Measurements from ENCODE around the gene MCF2L. TPM values are rescaled to one million over a fixed set of nuclear protein-coding genes. Genes with fewer than 3 reads are reported as not detected.
A peak's percentile ranks its signal among the peaks of the same experiment; 100 is the strongest.

Gene MCF2L
- total RNA-seq, 1 donor from 2014 or later, result 40.4 TPM

- H3K36me3 Mint-ChIP-seq, result no peaks in the 10 kb centered on the region
- no peaks in the 10 kb centered on the region for H3K27me3 ChIP-seq
- no peaks in the 10 kb centered on the region for H3K36me3 ChIP-seq
- no peak for DNase-seq (ENCODE audit: low spot score)
- H3K4me2 ChIP-seq, result no peak overlapping the region
- H3K9ac ChIP-seq, result no peak overlapping the region
- H3F3A ChIP-seq (ENCODE audit: low read depth), result no peaks in the 10 kb centered on the region
- H3K4me3 ChIP-seq, result no peak overlapping the region
- peaks cover 42% of the 10 kb centered on the region for H3K4me1 Mint-ChIP-seq
- peaks cover 11% of the 10 kb centered on the region for H3K4me1 ChIP-seq
- H4K20me1 ChIP-seq (ENCODE audit: low read depth), result peaks cover 76% of the 10 kb centered on the region
- no peaks in the 10 kb centered on the region for H3K79me2 ChIP-seq (ENCODE audit: low read depth)
- peak overlapping the region; percentile 37 for H3K27ac Mint-ChIP-seq
- TF ChIP-seq, protein P1, sequence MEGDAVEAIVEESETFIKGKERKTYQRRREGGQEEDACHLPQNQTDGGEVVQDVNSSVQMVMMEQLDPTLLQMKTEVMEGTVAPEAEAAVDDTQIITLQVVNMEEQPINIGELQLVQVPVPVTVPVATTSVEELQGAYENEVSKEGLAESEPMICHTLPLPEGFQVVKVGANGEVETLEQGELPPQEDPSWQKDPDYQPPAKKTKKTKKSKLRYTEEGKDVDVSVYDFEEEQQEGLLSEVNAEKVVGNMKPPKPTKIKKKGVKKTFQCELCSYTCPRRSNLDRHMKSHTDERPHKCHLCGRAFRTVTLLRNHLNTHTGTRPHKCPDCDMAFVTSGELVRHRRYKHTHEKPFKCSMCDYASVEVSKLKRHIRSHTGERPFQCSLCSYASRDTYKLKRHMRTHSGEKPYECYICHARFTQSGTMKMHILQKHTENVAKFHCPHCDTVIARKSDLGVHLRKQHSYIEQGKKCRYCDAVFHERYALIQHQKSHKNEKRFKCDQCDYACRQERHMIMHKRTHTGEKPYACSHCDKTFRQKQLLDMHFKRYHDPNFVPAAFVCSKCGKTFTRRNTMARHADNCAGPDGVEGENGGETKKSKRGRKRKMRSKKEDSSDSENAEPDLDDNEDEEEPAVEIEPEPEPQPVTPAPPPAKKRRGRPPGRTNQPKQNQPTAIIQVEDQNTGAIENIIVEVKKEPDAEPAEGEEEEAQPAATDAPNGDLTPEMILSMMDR (IDR thresholded peaks at IDR 0.05), result no peak
- no peak for TF ChIP-seq EZH2phosphoT487 (IDR thresholded peaks at IDR 0.05)
- no peak for TF ChIP-seq EZH2 (IDR thresholded peaks at IDR 0.05)
- H3K4me3 Mint-ChIP-seq, result no peak overlapping the region
- H3K9me3 Mint-ChIP-seq, result no peaks in the 10 kb centered on the region
- H2AFZ ChIP-seq (replicated peaks), result no peak overlapping the region
- H3K9me3 ChIP-seq (ENCODE audit: low read depth), result no peaks in the 10 kb centered on the region
- no peak overlapping the region for H3K27ac ChIP-seq
- H3K27me3 Mint-ChIP-seq (ENCODE audit: insufficient read depth, low read depth), result peaks cover 8% of the 10 kb centered on the region
Measured at GRCh38 chr13:112981451-112981850, 12.4 kb downstream of the MCF2L start.

DNA sequence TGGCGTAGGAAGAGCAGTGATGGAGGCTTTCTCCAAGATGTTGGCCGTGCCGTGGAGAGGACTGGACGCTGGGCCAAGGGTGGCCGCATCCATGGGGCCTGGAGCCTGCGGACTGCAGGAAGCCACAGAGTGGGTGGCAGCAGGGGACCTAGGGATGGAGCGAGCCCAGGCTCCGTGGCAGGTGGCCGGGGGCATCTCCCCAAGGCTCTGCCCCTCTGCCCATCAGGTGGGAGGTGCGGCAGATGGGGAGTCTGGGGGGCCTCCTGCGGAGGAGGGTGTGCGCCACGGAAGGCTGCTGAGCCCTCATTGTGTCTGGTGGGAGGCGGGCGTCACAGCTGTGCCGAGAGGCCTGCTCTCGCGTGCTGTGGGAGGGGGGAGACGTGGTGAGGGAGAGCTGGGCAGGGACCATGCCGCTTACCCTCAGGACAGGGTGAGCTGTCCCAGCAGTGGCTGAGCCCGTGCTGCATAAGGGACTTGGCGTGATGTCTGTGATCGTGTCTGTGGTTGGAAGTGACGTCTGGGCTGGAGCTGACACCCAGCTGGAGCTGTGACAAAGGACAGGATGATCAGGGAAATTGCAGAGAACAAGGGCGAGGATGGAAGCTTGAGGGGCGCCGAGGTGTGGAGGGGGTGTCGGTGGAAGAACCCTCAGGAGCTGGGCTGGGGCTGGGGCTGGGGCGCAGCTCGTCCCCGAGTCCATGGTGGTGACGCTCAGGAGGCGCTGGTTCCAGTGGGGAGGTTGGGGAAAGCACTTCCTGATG, 13.4 kb downstream of the MCF2L start:
- H4K20me1 ChIP-seq (ENCODE audit: low read depth), result peaks cover 71% of the 10 kb centered on the region
- peaks cover 11% of the 10 kb centered on the region for H3K4me1 ChIP-seq
- no peaks in the 10 kb centered on the region for H3K36me3 Mint-ChIP-seq
- no peaks in the 10 kb centered on the region for H3K27me3 ChIP-seq
- peaks cover 39% of the 10 kb centered on the region for H3K4me1 Mint-ChIP-seq
- no peak overlapping the region for H3K27ac ChIP-seq
- no peak for DNase-seq (ENCODE audit: low spot score)
- H3K4me3 Mint-ChIP-seq, result no peak overlapping the region
- no peaks in the 10 kb centered on the region for H3K36me3 ChIP-seq
- H3K4me2 ChIP-seq, result no peak overlapping the region
- no peaks in the 10 kb centered on the region for H3K79me2 ChIP-seq (ENCODE audit: low read depth)
- H3F3A ChIP-seq (ENCODE audit: low read depth), result no peaks in the 10 kb centered on the region
- H3K9ac ChIP-seq, result no peak overlapping the region
- peak overlapping the region; percentile 88 for H3K27ac Mint-ChIP-seq
- no peaks in the 10 kb centered on the region for H3K9me3 Mint-ChIP-seq
- H2AFZ ChIP-seq (replicated peaks), result no peak overlapping the region
- no peak for TF ChIP-seq EZH2 (IDR thresholded peaks at IDR 0.05)
- TF ChIP-seq, protein P1 (IDR thresholded peaks at IDR 0.05), result no peak
- no peak for TF ChIP-seq EZH2phosphoT487 (IDR thresholded peaks at IDR 0.05)
- H3K9me3 ChIP-seq (ENCODE audit: low read depth), result no peaks in the 10 kb centered on the region
- H3K4me3 ChIP-seq, result no peak overlapping the region
- peaks cover 8% of the 10 kb centered on the region for H3K27me3 Mint-ChIP-seq (ENCODE audit: insufficient read depth, low read depth)

- no peak overlapping the region for H3K4me3 Mint-ChIP-seq
- Histone ChIP-seq H3K27ac (no peak overlapping the region), H3K79me2 (ENCODE audit: low read depth) (no peaks in the 10 kb centered on the region), H3K36me3 (no peaks in the 10 kb centered on the region), H3K4me3 (no peak overlapping the region), H3K4me1 (peaks cover 11% of the 10 kb centered on the region), H3K9me3 (ENCODE audit: low read depth) (no peaks in the 10 kb centered on the region), H3F3A (ENCODE audit: low read depth) (no peaks in the 10 kb centered on the region), H4K20me1 (ENCODE audit: low read depth) (peaks cover 70% of the 10 kb centered on the region), H2AFZ (replicated peaks) (no peak overlapping the region), H3K4me2 (no peak overlapping the region), H3K27me3 (no peaks in the 10 kb centered on the region), H3K9ac (no peak overlapping the region)
- H3K9me3 Mint-ChIP-seq, result peaks cover 2% of the 10 kb centered on the region
- TF ChIP-seq EZH2 (IDR thresholded peaks at IDR 0.05) (no peak), EZH2phosphoT487 (IDR thresholded peaks at IDR 0.05) (no peak)
- TF ChIP-seq, protein P1 (IDR thresholded peaks at IDR 0.05), result no peak
- no peaks in the 10 kb centered on the region for H3K36me3 Mint-ChIP-seq
- peaks cover 35% of the 10 kb centered on the region for H3K4me1 Mint-ChIP-seq
- DNase-seq (ENCODE audit: low spot score), result no peak
- no peak overlapping the region for H3K27ac Mint-ChIP-seq
- peaks cover 8% of the 10 kb centered on the region for H3K27me3 Mint-ChIP-seq (ENCODE audit: insufficient read depth, low read depth)
Measured at GRCh38 chr13:112983042-112983305, 14.0 kb downstream of the MCF2L start.
